NB4 (cell line): ENCODE results near the gene DOK3.

Experiments
- DNase-seq: peaks from one replicate; pipeline ENCODE4 v3.0.0; 2010; ENCODE audit warnings: low read depth
- H3K4me3 ChIP-seq: one replicate; pipeline ENCODE4 v1.5.1; 2011; ENCODE audit warnings: mild to moderate bottlenecking, low read depth, low read length, moderate library complexity
- MYC ChIP-seq: IDR thresholded peaks from 2 replicates; pipeline ENCODE4 v1.6.1; 2011; ENCODE audit warnings: low read depth, low read length
- POLR2A ChIP-seq: IDR thresholded peaks from 2 replicates; pipeline ENCODE4 v1.6.1; 2011; ENCODE audit warnings: mild to moderate bottlenecking; ENCODE audit not compliant: insufficient read length; ENCODE audit errors: extremely low read depth
- TF ChIP-seq, protein P1 (sequence below): IDR thresholded peaks from one replicate; pipeline ENCODE4 v1.5.1; 2012; ENCODE audit warnings: low read depth, low read length
- TF ChIP-seq, protein P2 (sequence below): IDR thresholded peaks from 2 replicates; pipeline ENCODE4 v1.6.1; 2011; ENCODE audit warnings: low read depth, low read length

DOK3 gene

DNA sequence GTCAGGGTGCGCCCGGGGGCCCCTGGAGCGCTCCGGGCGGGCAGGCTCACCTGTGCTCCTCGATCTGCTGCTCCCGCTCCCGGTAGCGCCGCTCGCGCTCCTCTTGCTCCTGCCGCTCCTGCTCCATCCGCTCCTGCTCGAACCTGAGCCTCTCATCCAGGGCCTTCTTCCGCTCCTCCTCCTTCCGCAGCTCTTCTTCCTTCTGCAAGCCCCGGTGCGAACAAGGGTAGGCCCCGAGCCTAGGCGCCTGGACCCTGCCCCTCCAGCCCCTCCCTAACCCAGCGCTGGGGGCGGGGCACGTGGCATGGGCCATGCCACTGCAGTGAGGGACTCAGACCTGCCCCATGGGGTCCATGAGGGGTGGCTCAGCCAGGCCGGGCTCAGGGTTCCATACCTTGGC lies 42.8 kb downstream of the DOK3 start:
- H3K4me3 ChIP-seq = no peak overlapping the region
- no peak for TF ChIP-seq MYC
- TF ChIP-seq, protein P1, sequence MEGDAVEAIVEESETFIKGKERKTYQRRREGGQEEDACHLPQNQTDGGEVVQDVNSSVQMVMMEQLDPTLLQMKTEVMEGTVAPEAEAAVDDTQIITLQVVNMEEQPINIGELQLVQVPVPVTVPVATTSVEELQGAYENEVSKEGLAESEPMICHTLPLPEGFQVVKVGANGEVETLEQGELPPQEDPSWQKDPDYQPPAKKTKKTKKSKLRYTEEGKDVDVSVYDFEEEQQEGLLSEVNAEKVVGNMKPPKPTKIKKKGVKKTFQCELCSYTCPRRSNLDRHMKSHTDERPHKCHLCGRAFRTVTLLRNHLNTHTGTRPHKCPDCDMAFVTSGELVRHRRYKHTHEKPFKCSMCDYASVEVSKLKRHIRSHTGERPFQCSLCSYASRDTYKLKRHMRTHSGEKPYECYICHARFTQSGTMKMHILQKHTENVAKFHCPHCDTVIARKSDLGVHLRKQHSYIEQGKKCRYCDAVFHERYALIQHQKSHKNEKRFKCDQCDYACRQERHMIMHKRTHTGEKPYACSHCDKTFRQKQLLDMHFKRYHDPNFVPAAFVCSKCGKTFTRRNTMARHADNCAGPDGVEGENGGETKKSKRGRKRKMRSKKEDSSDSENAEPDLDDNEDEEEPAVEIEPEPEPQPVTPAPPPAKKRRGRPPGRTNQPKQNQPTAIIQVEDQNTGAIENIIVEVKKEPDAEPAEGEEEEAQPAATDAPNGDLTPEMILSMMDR = no peak
- TF ChIP-seq POLR2A = no peak
- TF ChIP-seq, protein P2, sequence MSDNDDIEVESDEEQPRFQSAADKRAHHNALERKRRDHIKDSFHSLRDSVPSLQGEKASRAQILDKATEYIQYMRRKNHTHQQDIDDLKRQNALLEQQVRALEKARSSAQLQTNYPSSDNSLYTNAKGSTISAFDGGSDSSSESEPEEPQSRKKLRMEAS = no peak
- no peak for DNase-seq

DNA sequence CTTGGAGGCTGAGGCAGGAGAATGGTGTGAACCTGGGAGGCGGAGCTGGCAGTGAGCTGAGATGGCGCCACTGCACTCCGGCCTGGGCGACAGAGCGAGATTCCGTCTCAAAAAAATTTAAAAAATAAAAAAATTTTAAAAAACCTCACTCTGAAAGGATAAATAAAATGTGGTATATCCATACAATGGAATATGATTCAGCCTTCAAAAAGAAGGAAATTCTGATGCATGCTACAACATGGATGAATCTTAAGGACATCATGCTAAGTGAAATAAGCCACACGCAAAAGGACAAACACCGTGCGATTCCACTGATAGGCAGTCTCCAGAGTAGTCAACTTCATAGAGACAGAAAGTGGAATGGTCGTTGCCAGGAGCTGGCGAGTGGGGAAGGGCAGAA lies 44.6 kb downstream of the DOK3 start:
- no peak overlapping the region for H3K4me3 ChIP-seq
- TF ChIP-seq MYC (no peak), POLR2A (no peak)
- TF ChIP-seq, protein P2 = no peak
- TF ChIP-seq, protein P1 = no peak
- DNase-seq = no peak

DNA sequence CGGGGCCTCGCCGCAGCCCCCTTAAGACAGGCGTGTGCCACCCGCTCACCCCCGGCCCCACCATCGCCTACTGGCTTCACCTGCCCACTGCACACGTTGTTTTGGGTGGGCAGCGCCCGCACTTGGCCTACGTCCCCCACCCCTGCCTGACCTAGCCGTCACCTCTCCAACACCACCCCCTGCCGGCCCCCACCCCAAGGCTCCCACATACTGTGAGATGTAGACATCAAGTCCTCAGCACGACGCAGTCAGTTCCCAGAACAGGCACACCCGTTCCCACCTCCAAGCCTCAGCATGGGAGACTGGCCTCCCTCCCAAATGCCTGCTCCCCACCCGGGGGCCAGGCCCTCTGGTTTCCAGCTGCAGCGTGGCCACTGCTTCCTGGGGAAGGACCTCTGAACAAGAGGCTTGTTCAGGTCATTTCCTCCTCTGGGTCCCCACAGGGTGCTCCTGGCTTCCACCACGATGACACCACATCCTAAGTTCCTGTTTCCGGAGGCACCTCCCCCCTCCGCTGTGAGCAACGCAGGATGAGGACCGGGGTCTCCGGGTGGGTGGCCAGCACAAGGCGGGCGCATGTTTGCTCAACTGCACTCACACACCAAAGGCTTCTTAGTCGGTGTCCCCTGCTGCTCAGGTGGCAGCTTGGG lies 47.5 kb downstream of the DOK3 start:
- peak; percentile 88 for DNase-seq
- TF ChIP-seq POLR2A (no peak), MYC (peak; percentile 41)
- TF ChIP-seq, protein P2 = no peak; the same call in 1 of the 2 replicates
- H3K4me3 ChIP-seq = peak overlapping the region; percentile 48

DNA sequence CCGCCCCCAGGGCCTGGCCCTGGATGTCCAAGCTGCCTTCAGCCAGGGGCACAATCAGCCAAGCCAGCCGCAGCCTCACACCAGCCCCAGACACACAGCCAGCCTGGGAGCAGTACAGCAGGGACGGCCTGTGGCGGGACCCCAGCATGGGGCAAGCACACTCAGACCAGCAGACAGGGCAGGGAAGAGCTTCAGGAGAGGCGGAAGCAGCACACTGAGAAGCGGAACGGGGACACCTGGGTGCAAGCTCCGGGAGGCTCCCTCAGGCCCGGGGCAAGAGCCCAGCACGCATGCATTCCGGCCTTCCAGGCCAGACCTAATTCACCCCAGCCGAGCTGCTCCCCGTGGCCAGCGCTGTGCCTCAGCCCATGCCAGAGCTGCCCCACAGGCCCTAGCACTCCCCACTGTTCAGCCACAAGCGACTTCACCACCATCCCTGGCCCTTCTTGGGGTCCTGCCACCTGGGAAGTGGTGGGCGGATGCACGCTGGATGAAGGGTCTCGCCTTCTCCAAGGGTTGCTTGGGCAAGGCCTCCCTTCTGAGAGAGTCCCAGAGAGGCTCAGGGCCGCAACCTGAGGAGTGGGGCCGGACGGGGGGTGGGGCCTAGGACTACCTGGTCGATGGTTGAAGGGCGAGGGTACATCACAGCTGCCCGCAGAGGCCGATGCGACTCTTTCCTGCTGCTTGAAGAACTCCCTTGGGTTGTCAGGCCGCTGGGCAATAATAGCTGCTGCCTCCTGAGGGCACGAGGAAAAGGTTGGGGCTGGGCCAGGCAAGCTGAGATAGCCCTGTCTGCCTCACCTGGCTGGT lies 49.6 kb downstream of the DOK3 start:
- H3K4me3 ChIP-seq = no peak overlapping the region
- TF ChIP-seq, protein P2 = no peak
- TF ChIP-seq, protein P1 = no peak
- TF ChIP-seq MYC (no peak), POLR2A (no peak)
- no peak for DNase-seq

DNA sequence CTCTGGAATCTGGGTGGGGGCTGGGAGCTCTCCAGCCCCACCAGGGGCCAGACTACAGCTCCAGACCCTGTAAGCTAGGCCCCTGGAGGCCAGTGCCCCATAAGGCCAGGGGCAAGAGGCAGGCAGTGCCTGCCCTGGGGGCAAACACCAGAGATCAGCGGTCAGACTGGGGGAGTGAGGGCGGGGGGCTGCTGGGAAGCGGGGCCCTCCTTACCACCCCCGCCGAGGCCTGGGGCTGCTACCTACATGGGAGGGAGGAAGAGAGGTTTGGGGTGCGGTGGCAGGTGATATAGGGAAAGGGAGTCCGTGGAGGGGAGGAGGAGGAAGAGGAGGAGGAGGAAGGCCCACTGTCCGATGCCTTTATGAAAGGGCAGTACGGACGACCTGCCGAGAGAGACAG lies 50.3 kb downstream of the DOK3 start:
- H3K4me3 ChIP-seq = no peak overlapping the region
- DNase-seq = no peak
- TF ChIP-seq, protein P1 = no peak
- TF ChIP-seq MYC (no peak), POLR2A (no peak)
- TF ChIP-seq, protein P2 = no peak

DNA sequence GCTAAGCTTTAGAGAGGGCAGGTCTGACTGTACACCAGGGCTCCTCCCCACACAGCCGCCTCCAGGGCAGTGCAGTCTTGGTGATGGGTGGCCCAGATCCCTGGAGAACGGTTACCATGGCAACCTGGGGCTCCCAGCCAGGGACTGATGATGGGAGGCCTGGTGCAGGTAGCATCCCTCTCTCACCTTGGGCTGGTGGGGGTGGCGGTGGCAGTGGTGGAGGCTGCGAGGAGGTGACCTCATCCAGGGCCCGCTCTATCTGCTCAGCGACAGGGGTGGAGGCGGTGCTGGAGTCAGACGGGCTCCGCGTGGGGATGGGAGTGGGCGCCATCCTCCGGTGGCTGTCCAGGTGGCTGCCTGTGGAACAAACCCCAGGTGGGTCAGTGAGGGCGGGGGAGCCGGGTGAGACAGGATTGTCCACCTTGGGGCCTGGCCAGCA lies 50.7 kb downstream of the DOK3 start:
- no peak for TF ChIP-seq POLR2A
- TF ChIP-seq, protein P1 = no peak
- TF ChIP-seq, protein P2 = no peak
- TF ChIP-seq MYC = no peak
- DNase-seq = no peak

More for the DNA sequence above, 50.7 kb downstream of the DOK3 start:
- no peak overlapping the region for H3K4me3 ChIP-seq
